Stimulated activated CD4-positive, alpha-beta T cell treated with anti-CD3 and anti-CD28 coated beads, Interleukin-15, amount 100 ng/mL, for 24 hours (primary cell): ENCODE measurements around the gene MRPS31.
A peak's percentile ranks its signal among the peaks of the same experiment; 100 is the strongest.

ENCODE experiments used
- DNase-seq: peaks from one replicate; pipeline ENCODE4 v3.0.0-alpha.2; 2020

Gene MRPS31

DNA sequence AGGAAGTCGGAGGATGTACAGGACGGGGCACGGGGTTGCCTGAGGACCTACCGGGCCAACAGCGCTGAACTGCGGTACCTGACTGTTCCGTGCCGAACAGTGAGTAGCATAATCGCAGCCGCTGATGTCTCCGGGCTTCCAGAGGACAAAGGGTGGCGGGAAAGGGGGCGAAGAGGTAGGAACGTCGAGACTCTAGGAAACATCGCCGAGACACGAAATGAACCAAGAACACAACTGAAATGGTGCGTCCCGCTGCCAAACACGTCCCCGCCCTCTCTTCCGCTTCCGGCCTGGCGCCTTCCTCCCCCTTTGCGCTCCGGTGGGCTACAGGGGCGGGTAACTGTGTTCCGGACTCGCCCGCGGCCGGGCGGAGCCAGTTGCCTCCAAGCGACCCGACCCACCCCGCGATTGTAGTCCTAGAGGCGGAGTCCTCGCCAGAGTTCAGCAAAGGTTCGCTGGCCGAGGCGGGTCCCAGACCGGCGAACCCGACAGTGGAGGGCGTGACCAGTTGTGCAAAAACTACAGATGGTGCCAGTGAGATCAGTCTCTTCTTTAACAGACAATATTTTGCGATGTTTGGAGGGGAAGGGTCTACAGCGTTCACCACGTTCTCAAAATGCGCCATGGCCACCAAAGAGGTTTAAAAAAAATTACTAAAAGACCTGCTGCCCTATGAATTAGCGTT lies at the start of gene MRPS31:
Gene MRPS31, minus strand, starts transcription at position 257 of the 685 bp plus-strand sequence. Its CDS starts 54 bp downstream, at position 203.
- DNase-seq: peak; percentile 97

DNA sequence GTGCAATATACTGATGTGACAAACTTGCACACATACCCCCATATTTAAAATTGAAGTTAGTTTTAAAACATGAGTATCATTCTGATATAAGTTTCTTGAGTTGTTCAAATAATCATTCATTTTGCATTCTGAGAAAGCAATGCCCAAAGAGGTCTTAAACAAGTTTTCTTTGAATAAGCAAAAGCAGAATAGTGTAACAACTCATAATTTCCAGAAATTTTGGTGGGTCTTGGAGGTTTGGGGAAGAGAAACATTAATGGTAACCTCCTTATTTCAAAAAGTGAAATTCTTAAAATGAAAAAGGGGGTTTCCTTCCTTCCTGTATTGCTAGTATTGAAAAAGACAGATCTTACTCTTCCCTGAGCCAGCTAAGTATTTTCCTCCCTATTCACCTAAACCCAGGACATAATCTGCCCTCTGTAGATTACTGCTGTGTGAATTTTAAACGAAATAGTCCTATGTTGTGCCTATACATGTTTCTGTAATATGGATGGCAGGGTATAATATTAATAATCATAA lies 48.9 kb upstream of the MRPS31 start:
- no peak for DNase-seq

DNA sequence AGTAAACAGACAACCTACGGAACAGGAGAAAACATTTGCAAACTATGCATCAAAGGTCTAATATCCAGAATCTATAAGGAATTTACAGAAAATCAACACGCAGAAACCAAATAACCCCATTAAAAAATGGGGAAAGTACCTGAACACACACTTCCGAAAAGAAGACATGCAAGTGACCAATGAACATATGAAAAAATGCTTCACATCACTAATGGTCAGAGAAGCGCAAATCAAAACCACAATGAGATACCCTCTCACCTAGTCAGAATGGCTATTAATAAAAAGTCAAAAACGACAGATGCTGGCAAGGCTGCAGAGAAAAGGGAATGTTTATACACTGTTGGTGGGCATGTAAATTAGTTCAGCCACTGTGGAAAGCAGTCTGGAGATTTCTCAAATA lies 47.9 kb upstream of the MRPS31 start:
- no peak for DNase-seq

DNA sequence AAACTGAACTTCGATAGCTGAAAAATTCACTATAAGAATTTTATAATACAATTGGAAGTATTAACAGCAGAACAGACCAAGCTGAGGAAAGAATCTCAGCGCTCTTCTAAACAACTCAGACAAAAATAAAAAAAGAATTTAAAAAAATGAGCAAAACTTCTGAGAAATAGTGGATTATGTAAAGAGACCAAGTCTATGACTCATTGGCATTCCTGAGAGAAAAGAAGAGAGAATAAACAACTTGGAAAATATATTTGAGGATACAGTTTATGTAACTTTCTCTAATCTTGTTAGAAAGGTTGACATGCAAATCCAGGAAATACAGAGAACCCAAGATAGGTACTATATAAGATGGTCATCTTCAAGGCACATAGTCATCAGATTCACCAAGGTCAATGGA lies 43.8 kb upstream of the MRPS31 start:
- DNase-seq: no peak

DNA sequence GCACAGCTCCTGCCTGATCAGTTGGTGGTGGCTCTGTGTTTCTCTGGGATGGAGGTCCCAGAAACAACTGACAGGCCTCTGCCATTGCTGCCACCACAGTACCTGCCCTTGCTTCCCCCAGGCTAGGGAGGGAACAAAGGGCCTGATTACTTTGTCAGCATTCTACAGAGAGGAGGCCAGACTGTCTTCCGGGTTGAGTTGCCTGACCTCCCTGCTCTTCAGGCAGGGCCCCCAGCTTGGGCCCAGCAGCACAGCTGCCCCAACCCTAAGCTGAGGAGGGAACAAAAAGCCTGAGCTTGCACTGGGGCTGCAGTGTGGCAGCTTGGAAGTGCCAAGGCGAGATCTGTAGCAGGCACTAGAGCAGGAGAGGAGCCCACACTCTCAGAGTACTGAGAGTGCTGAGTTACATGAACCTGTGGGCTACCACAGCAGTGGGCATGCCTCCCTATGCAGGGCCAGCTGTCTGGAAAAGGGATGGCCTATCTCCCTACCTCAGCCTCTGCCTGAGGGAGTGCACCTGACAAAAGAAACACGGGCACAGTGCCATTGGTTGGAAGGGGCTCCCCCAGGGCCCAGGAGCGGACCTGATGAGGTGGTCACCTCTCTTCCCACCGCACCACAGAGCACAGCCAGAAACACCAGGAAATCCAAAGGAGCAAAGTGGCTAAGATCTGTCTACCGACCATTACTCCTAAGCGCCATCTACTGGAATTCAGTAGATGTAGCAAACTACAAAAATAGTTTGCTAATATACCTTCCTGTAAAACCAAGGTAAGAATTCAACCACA lies 42.9 kb upstream of the MRPS31 start:
- DNase-seq: no peak

DNA sequence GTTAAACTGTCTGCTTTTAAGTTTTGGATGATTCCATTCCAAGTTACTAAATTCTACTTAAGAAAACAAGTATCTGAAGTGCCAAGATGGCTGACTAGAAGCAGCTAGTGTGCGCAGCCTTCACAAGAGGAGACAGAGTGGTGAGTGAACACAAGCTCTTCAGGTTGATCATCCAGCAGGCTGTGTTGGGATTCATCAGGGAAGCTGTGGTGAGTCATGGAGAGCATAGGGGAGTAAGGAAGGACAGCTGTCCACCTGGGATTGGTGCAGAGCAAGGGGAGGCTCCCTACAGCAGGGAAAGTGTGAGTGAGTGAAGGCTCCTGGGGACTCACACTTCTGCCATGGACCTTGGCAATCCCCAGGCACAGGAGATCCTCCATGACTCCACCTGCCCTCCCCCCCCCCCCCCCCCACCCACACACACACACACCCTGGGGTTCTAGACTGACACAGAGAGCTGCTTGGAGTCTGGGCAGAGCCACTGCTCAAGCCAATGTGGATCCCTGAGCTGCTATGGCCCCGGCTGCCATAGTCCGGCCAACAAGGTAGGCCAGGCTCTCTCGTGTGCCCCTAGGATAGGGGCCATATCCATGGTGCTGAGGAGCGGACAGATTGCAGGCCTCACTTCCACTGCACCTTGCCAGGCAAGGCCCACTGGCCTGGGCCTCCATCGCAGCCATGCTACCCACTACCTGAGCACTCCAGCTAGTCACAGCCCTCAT lies 41.9 kb upstream of the MRPS31 start:
- DNase-seq: no peak

DNA sequence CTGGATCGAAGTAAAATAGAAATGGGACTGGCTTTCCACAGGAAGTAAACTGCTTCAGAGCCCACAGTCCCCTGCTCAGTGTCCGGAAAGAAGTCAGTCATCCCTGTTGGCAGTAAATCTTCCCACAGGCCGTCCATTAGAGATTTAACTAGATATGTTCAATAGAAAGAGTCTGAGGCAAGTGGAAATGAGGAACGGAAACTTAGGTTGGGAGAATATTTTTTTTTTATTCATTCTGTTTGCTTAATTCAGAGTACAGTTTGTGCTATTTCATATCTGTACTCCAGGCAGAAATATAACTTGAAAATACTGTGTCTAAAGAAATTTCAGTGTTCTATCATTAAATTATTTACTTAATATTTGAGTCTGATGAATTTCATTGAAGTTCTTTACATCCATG lies 41.1 kb upstream of the MRPS31 start:
- no peak for DNase-seq

DNA sequence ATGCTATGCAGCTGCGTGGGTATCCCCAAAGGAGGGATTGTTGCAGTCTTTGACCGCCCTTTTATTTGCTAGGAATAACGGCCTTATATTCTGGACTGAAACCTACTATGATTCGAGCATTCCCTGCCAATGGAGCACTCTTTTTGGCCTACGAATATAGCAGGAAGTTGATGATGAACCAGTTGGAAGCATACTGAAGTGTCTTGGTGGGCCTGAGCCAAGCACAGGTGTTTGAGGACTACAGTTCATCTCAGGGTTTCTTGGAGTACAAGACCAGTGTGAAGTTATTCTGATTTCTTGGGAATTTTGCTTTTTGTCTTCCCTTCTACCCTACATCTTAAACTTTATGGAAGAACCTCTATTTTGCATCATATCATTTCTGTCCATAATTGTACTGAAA lies 38.5 kb upstream of the MRPS31 start:
- DNase-seq: no peak

DNA sequence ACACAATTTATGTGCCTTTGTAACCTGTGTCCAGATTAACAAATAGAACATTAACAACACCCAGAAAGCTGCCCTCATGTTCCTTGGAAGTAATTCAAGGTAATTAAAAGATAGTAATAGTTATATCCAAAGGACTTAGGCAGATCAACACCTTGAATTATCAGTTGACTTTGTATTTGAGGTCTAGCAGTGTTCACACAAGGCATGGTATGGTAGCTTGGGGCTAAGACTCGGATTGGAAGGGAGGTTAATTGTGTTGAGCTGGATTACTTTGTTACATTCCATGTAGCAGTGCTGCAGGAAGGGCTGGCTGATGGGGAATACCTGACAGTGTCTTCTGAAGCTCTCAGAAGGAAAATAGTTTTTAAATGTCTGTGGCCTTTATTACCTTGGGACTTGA lies 35.3 kb upstream of the MRPS31 start:
- no peak for DNase-seq

DNA sequence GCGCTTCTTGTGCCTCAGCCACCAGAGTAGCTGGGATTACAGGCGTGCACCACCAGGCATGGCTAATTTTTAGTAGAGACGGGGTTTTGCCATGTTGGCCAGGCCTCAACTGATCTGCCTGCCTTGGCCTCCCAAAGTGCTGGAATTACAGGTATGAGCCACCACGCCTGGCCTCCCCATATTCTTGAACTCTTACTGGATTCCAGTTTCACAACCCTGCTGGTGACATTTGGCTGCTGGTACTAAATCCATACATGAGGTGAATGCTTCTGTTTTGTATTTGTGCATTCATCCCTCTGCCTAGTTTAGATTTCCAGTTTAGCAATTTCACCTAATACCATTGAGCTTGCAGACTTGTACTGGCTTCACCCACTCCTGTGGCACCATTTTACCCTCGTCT lies 32.3 kb upstream of the MRPS31 start:
- DNase-seq: no peak

DNA sequence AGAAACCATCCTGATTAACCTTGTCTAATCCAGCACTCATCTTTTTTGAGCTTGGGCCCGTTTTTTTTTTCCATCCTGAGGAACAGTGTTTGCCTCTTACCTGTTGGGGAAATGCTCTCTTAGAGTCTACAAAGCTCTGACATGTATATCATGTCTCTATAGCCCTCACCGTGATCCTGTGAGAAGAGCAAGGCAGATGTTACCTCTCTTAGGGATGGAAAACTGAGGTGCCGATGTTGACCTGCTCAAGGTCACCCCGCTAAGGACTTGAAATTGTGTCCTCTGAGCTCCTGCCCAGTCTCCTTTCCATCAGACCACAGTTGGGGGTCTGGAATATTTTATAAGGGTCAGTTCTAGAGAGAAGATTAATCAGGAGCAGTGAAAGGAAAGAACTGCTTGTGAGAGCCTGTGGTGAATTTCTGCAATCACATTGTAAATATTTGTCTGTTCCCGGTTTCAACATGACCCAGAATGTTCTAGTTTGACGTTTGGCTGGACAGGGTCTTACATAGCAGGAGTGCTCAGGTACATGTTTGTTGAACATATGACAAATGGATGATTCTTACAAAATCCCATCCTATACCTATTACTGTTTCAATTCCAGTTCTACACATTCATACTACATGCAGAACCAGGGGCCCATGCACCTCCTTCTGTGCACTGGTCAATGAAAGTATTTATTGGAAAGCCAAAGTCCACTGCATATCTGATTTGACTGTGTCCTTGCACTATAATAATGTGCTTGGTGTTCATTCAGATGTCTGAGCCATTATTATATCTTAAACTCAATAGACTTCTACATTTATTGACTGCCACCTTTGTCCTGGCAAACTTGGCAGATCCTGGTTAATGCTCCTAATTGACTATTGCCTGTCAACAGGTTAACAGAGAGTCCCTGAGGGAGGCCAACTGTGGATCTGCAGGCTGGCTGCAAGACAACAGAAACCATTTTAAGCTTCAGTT lies 30.5 kb upstream of the MRPS31 start:
- no peak for DNase-seq

DNA sequence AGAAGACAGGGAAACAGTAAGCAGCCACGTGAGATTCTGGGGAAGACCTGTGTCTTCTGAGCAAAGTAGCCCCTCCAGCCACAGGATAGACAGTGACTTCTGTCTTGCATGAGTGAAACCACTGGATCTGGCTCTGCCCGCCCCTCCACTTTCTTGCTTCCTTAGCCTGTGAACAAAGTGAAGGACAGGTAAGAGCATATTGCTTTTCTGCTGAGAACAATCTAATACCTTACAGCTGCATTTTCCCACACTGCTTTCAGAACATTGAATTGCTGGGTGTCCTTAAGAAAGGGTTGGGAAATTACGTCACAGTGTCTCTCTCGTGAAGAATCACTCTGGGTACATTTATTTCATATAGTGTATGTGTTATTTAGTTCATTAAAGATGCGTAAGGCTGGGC lies 29.6 kb upstream of the MRPS31 start:
- DNase-seq: no peak

DNA sequence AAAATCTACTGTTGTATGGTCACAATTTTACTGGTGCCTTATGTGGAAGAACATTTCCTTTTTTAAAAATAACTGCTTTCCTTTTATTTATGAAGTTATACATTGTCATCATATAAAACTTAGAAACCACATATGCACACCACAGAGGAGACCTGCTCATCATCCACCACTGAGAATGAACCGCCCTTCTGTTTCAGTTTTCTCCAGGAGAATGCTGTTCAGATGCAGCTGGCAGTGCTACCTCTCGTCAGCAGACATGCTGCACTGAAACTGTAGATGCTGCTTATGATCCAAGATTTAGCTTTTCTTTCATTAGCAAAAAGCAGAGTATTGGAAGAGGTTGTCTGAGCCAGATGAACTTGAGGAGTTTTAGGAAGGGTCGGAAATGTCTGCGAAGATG lies 28.5 kb upstream of the MRPS31 start:
- DNase-seq: no peak

DNA sequence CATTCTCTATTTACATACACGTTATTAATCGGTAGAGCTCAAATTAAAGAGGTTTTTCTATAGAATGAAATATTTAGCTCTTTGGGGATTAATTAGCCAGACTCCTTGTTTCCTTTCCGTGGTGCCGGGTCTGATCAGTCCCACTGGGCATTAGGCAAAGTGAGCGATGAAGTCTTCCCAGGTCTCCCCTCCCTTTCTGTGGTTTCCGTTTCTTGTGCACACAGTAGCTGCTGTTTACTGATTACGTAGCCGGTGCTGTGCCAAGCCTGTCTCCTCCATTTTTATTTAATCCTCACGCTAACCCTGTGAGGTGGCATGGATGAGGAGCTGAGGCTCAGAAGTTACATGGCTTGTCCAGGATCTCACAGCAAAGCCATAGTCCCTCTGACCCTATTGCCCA lies 27.4 kb upstream of the MRPS31 start:
- no peak for DNase-seq

DNA sequence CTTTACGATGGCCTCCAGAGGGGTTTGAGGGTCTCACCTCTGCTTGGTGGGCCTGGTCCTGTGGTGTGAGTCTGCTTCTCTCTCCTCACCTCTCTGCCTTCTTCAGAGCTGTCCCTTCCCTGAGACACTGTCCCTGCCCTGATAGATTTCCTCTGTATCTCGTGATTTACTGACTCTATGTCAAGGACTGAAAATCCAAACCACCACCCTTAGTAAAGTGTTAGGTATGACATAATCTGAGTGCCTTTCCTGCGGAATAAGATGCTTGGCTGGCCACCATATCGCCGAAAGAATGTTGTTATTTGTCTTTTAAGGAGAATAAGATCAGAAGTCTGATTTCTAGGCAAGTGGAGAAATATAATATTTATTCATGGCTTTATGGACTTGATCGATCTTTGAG lies 25.7 kb upstream of the MRPS31 start:
- no peak for DNase-seq

DNA sequence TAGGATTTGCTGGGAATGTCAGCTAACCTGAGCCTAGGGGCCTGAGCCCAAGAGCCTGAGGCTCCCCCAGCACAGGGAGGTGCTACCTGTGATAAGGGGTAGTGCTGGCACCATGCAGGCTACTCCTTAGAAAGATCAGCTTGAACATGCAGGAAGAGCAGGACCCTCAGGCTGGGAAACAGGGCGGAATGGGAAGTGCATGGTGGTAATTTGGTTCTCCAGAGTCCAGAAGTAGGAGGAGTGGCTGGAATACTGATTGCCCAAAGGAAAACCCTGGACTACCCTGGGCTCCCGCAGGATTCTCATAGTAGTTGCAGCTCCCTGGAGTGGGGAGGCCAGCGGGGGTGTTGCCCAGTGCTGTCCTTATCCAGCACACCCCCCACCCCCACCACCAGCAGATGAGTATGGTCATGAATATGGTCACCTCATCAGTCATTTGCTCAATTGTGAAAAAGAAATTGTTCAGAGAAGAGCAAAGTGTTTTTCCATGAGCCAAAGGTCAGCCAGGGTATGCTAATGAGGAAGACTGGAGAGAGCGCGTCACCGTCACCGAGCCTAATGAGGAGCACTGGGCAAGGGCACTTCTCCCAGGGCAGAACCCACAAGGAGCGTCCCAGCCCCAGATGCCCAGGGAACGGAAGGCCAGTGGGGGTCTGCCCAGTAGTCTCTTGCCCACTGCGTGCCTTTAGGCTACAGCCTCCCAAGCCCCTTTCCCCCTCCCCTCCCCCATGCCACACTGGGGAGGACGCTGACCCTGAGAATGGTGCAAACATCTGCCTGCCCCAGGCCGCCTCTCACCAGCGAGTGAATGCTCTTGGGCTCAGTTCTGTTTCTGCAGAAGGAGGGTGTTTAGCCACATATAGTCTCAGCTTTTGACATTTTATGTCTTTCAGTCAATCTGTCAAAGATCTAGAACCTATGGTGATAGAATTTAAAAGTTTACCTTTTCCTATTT lies 23.7 kb upstream of the MRPS31 start:
- DNase-seq: no peak

DNA sequence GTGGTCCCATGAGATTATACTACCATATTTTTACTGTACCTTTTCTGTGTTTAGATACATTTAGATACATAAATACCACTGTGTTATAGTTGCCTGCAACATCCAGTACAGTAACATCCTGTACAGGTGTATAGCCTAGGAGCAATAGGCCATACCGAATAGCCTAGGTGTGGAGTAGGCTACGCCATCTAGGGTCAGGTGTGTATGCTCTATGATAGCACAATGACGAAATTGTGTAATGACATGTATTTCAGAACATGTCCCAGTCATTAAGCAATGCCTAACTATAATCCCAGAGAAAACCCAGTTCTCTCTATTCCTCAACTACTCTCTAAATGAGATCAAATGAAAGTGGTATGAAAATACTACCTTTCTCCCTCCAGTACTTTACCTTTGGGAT lies 22.3 kb upstream of the MRPS31 start:
- DNase-seq: no peak

DNA sequence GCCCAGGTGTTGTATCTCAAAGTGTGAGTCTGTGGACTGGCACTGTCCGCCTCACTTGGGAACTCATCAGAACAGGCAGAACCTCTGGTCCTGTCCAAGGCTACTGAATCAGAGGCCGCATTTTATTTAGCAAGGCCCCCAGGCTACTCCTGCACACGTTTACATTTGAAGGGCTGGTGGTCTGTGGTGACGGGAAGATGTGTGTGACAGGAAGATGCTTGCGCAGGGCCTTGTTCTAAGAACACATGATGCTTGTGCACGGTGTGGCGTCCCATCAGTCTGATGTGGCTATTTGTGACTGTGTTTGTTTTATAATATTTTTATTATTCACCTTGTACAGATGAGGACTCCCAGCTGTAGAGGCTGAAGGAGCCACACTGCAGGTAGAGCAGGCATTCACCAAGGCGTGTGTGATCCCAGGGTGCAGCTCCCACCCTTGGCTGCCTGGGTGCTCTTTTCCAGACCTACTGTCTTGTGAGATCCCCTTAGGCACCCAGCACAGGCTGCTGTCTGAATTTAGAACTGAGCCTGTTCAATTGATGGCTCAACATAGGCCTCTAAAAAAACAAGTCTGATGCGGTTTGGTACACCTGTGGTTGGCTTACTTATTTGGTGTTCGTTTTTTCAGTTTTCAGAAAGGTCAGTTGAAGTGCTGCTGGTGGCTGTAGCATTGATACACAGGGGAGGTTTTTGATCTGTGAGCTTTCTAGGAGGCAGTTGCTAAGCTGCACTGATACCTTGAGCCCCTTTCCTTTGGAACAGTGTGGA lies 21.5 kb upstream of the MRPS31 start:
- no peak for DNase-seq

DNA sequence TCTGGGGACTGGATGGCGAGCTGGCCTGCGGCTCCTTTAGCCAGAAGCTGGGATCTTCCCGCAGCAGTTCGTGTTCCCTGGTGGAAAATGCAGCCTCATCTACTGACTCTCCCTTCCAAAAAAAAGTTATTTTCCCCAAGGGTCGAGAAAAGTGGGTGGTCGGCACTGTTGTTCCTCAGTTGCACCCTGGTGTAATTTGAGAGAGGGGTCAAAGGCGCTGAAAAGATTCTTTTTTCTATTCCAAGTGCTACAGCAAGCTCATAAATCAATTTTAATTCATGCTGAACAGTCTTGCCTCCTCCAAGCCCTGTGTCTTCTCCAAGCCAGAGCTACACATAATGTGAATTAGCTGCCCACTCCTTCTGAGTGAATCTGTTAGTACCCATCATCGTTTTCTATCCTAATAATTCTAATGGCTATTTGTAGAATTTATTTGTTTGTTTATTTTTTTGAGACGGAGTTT lies 19.2 kb upstream of the MRPS31 start:
- no peak for DNase-seq
